NCI-H128 (cell line): ENCODE measurements around the gene PRDM5.

Experiments
- DNase-seq: peaks from one replicate; lab custom pipeline; 2025; ENCODE audit not compliant: unreplicated experiment; lab: John Stamatoyannopoulos, UW

The PRDM5 gene

DNA sequence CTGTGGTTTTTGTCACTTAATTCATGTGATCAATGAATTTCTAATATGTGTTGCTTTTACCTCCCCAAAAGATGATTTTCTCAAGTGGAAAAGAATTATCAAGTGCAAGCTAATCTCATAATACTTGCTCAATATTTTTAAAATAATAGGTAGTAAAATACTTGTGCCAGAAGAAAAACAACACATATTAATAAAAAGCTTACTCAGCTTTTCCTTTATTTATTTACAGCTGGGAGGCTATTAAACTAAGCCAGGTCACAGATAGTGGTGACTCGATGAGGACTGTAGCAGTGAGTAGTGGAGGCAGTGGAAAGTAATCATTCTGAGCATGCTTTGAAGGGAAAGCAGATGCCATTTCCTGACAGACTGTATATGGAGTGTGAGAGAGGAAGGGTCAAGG lies 96.1 kb downstream of the PRDM5 start:
- DNase-seq: no peak

- DNase-seq: no peak
Observed at GRCh38 chr4:120824946-120825345, 97.6 kb downstream of the PRDM5 start.

GRCh38 chr4:120821977-120822376 lies 100.5 kb downstream of the PRDM5 start:
- no peak for DNase-seq

DNA sequence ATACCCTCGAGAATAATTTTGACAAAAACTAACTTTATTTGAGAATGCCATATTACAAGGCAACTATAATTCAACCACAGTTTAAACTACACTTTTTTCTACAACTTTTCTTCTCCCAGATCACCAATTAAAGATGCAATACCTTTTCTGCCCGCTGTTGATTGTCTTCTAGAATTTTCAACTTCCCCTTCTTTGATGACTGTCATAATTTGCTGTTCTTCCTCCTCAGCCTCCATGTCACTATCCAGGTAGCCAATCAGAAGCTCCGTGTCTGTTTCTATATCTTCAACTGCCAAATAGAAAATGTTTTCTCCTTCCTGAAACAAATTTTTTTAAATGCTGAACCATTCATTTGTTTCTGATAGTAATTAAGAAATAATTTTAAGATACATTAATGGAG lies 101.5 kb downstream of the PRDM5 start:
- DNase-seq: no peak

- DNase-seq: no peak
Observed at GRCh38 chr4:120819805-120820437, 102.6 kb downstream of the PRDM5 start.

DNA sequence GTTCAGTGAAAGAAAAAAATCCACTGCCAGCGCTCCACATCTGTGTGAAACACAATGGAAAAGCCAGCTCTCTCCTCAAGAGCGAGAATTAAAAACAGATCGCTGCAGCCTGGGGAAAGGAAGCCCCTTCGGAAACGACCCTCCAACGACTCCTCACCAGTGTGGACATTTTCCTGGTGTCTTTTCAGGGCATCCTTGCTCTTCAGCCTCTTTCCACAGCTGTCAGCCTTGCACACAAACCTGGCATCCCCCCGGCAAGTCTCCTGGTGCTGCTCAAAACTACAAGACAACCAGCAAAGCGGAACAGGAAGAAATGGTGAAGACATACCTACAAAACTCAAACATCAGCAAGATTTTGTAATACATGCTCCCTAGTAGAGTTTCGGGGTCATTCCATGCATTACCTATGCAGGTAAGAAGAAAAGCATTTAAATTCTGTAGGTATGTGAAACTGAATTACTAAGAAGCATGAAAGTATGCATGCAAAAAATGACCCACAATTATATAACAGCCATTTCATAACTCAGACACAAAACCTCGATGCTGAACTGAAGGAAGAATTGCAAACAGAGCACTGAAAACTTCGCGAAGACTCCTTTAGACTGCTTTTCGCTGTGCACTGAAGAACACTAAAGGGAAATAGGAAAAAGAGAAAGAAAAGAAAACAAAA lies 106.1 kb downstream of the PRDM5 start:
- no peak for DNase-seq

GRCh38 chr4:120815361-120815760 lies 107.2 kb downstream of the PRDM5 start:
- DNase-seq: no peak

DNA sequence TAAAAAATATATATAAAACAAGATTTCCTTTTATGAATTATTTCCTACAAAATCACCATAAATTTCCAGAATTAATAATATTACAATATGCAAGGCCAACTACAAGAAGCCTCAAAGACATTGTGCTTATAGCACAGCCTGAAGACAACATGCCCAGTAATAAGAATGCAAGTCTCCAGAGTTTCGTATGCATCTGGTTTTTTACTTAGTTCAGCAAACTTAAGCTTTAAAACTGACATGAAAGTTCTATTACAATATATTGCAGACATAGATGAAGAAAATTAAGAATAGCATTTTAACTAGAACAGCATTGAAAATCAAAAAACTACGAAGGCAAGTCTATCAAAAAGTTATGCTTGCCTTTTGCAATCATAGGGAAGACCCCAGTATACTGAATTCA lies 107.6 kb downstream of the PRDM5 start:
- DNase-seq: no peak

GRCh38 chr4:120812216-120812615 lies 110.3 kb downstream of the PRDM5 start:
- no peak for DNase-seq

GRCh38 chr4:120809518-120809917 lies 113.0 kb downstream of the PRDM5 start:
- DNase-seq: no peak

- DNase-seq: no peak
Observed at GRCh38 chr4:120808475-120809141, 113.9 kb downstream of the PRDM5 start.

- no peak for DNase-seq
Observed at GRCh38 chr4:120801137-120801758, 121.3 kb downstream of the PRDM5 start.

DNA sequence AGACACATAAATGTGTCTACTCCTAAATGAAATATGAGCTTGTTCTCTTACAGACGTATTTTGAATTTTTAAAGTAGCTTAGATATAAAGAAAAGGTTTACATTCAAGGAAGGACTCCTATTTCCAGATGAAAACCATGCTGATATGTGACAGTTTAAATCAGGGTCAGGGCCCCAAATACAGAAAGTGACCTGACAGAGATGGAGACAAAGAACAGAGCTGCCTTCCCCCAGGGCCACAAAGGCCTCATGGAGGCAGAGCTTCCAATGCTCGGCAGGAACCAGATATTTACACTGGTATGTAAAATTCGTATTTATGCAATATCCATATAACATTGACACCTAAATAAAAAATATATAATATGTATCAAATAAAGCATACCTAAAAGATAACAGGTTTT lies 124.0 kb downstream of the PRDM5 start:
- no peak for DNase-seq

- DNase-seq: no peak
Observed at GRCh38 chr4:120796271-120796670, 126.3 kb downstream of the PRDM5 start.

DNA sequence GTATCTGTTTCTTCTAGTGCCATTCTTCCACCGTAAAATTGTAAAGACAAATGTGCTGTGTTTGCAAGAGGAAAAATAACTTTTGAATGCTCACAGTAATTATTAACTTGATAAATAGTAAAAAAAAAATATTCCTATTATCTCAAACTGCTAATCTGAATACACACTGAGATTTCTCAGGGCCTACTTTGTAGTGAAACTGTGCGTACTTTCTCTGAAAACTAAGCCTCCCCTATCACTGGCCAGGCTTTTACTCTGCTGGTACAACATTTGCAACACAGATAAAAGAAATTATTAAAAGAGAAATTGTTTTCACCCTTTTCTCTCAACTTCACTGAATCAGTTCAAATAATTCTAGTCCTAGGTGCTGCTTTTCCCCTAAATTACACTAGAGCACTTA lies 137.3 kb downstream of the PRDM5 start:
- no peak for DNase-seq

DNA sequence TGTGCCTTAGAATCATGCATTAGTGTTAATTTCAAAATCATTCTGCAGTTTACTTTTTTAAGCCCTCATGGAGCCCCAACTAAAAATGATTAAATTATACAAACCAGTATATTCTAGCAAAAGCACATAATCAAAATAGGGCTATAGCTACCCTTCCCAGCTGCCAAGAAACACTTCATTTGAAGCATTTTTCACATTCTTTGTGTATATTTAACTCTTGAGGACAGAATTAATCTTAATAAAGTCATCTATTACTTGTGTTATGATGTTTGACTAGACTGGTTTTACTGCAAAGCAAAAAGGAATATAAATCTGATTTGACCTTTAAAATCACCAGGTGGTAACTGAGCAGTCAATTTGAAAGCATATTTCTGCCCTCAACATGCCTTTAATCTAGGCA lies 145.1 kb downstream of the PRDM5 start:
- no peak for DNase-seq

- DNase-seq: no peak
Observed at GRCh38 chr4:120775431-120775830, 147.1 kb downstream of the PRDM5 start.

DNA sequence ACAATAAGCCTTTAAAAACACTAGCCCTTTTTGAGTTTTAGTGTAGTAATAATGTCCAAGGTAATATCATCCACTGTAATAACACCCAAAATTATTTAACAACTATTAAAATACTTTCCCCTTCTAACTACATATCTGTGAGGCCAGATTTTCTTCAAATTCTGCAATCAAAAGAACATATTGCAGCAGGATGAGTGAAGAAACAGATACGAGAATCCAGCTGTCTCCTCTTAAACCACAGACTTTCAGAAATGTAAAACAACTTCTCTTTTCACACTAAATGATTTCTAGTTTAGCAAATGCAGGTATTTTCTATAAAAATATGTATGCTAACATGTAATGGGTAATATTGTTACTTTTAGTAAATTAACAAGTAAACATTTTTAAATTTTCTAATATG lies 148.9 kb downstream of the PRDM5 start:
- DNase-seq: no peak

DNA sequence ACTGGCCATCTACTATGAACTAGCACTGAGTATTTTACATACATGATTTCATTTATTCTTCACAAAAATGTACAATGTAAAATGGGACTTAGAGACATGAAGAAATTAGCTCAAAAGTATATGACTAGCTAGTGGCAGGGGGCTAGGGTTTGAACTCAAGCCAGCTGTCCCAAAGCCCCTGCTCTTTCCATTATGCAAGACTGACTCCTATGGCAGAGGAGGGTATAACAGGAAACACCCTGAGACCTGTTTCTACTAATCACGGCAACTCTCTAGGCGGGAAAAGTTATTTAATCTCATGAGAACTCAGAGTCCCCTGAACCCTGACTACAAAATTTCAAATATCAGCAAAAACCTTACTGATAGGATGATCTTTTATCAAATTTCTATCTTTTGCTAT lies 150.6 kb downstream of the PRDM5 start:
- DNase-seq: no peak

DNA sequence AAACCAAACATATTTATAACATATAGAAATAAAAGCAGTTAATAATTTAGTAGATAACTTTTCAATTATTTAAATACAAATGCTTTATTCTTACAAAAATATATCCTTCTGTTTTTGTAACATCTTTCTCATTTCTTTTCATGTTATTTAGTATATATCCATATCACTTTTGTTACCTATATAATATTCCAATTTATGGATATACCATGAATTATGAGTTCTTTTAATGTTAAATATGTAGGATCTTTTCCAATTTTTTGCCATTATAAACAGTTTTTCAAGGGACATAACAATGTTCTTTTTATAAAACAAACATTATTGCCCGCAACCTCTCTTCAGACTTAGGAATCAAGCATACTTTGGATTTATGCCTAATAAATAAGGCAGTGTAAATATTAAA lies 151.6 kb downstream of the PRDM5 start:
- no peak for DNase-seq

GRCh38 chr4:120769227-120769626 lies 153.3 kb downstream of the PRDM5 start:
- DNase-seq: no peak

- no peak for DNase-seq
Observed at GRCh38 chr4:120765260-120765680, 157.3 kb downstream of the PRDM5 start.
